KMS-11 (cell line): ENCODE data around the gene ANKRD34B.

Source experiments
- H2AFZ ChIP-seq: fragments of 200-600 bp; sonication (generic); 2 replicates; pipeline ENCODE4 v1.6.1; 2016; ENCODE audit warnings: antibody characterized with exemption, mixed run types, low read depth
- H3K27ac ChIP-seq: fragments of 200-600 bp; sonication (generic); 2 replicates; pipeline ENCODE4 v1.6.1; 2016; ENCODE audit warnings: mild to moderate bottlenecking, mixed run types
- H3K27me3 ChIP-seq: fragments of 200-600 bp; sonication (generic); 2 replicates; pipeline ENCODE4 v1.6.1; 2017; ENCODE audit warnings: mild to moderate bottlenecking, low read depth, mixed run types, moderate library complexity; ENCODE audit not compliant: insufficient read depth
- H3K36me3 ChIP-seq: fragments of 200-600 bp; sonication (generic); 2 replicates; pipeline ENCODE4 v1.6.1; 2017; ENCODE audit warnings: mild to moderate bottlenecking, mixed run types; ENCODE audit not compliant: insufficient read depth
- H3K4me1 ChIP-seq: fragments of 200-600 bp; sonication (generic); 2 replicates; pipeline ENCODE4 v1.6.1; 2016; ENCODE audit warnings: mild to moderate bottlenecking, low read depth, mixed run types; ENCODE audit not compliant: poor library complexity, severe bottlenecking
- H3K4me2 ChIP-seq: fragments of 200-600 bp; sonication (generic); 2 replicates; pipeline ENCODE4 v1.7.0; 2016; ENCODE audit warnings: mild to moderate bottlenecking, mixed run types
- H3K4me3 ChIP-seq: fragments of 200-600 bp; sonication (generic); IDR thresholded peaks from 2 replicates; pipeline ENCODE4 v1.6.1; 2017; ENCODE audit warnings: low read depth, low read length, mixed read lengths; ENCODE audit not compliant: insufficient read depth
- H3K79me2 ChIP-seq: fragments of 200-600 bp; sonication (generic); 2 replicates; pipeline ENCODE4 v1.6.1; 2016; ENCODE audit warnings: low read depth, mixed run types; ENCODE audit not compliant: insufficient read depth
- H3K9ac ChIP-seq: fragments of 200-600 bp; sonication (generic); 2 replicates; pipeline ENCODE4 v1.6.1; 2016; ENCODE audit warnings: mild to moderate bottlenecking, mixed run types
- H4K20me1 ChIP-seq: fragments of 200-600 bp; sonication (generic); 2 replicates; pipeline ENCODE4 v1.6.1; 2016; ENCODE audit warnings: mild to moderate bottlenecking, mixed run types; ENCODE audit not compliant: insufficient read depth
- TF ChIP-seq, protein P1 (sequence below): fragments of 200-600 bp; sonication (generic); conservative IDR thresholded peaks from 2 replicates; pipeline ENCODE4 v1.6.1; 2017; ENCODE audit warnings: low read depth, mild to moderate bottlenecking, antibody characterized with exemption, low read length, moderate library complexity, mixed read lengths

Gene ANKRD34B

DNA sequence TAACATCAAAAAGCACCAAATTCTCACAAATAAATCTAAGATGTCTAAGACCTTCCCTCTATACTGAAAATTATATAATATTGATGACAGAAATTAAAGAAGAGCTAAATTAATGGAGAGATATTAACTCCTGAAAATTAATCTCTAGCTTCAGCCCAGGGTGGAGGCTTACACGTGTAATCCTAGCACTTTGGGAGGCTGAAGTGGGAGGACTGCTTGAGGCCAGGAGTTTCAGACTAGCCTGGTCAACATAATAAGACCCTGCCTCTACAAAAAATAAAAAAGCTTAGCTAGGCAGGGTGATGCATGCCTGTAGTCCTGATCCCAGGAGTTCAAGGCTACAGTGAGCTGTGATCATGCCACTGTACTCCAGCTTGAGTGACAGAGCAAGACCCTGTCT is 39.6 kb upstream of the ANKRD34B start:
- Histone ChIP-seq H3K79me2 (no peaks in the 10 kb centered on the region), H3K4me2 (no peak overlapping the region), H3K4me3 (no peak overlapping the region), H2AFZ (no peak overlapping the region), H3K36me3 (no peaks in the 10 kb centered on the region), H3K4me1 (peaks cover 6% of the 10 kb centered on the region), H3K27me3 (no peaks in the 10 kb centered on the region), H3K9ac (no peak overlapping the region), H4K20me1 (no peaks in the 10 kb centered on the region), H3K27ac (no peak overlapping the region)
- TF ChIP-seq, protein P1, sequence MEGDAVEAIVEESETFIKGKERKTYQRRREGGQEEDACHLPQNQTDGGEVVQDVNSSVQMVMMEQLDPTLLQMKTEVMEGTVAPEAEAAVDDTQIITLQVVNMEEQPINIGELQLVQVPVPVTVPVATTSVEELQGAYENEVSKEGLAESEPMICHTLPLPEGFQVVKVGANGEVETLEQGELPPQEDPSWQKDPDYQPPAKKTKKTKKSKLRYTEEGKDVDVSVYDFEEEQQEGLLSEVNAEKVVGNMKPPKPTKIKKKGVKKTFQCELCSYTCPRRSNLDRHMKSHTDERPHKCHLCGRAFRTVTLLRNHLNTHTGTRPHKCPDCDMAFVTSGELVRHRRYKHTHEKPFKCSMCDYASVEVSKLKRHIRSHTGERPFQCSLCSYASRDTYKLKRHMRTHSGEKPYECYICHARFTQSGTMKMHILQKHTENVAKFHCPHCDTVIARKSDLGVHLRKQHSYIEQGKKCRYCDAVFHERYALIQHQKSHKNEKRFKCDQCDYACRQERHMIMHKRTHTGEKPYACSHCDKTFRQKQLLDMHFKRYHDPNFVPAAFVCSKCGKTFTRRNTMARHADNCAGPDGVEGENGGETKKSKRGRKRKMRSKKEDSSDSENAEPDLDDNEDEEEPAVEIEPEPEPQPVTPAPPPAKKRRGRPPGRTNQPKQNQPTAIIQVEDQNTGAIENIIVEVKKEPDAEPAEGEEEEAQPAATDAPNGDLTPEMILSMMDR = no peak

DNA sequence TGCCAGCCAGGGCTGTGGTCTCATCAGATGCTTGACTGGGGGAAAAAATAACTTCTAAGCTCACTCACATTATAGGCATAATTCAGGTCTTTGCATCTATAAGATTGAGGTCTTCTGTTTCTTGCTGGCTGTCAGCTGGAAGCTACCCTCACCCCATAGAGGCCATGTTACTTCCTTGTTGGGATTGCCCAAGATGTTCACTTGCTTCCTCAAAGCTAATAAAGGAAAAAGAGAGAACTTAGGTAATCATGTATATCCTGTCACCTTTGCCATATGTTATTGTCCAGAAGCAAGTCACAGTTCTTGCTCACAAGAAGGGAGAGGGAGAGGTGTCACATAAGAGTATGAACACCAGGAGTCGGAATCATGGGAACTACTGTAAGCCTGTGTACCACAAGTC is 38.7 kb upstream of the ANKRD34B start:
- H3K9ac ChIP-seq = no peak overlapping the region
- H2AFZ ChIP-seq = no peak overlapping the region
- H3K4me3 ChIP-seq = no peak overlapping the region
- no peak overlapping the region for H3K27ac ChIP-seq
- TF ChIP-seq, protein P1 = no peak
- peaks cover 6% of the 10 kb centered on the region for H3K4me1 ChIP-seq
- no peaks in the 10 kb centered on the region for H4K20me1 ChIP-seq
- H3K79me2 ChIP-seq = no peaks in the 10 kb centered on the region
- no peak overlapping the region for H3K4me2 ChIP-seq
- no peaks in the 10 kb centered on the region for H3K36me3 ChIP-seq
- no peaks in the 10 kb centered on the region for H3K27me3 ChIP-seq

DNA sequence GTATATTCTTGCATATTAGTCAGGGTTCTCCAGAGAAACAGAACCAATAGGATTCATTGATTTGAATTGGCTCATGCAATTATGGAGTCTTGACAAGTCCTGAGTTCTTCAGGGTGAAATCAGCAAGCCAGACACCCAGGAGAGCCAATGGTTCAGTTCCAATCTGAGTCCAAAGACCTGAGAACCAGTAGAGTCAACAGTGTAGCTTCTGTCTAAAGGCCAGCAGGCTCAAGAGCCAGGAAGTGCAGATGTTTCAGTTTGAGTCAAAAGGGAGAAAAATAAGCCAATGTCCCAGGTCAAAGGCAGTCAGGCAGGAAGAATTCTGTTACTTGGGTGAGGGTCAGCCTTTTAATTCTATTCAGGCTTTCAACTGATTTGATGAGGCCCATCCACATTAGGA is 37.8 kb upstream of the ANKRD34B start:
- H3K36me3 ChIP-seq = no peaks in the 10 kb centered on the region
- no peak overlapping the region for H3K27ac ChIP-seq
- H3K79me2 ChIP-seq = no peaks in the 10 kb centered on the region
- H4K20me1 ChIP-seq = no peaks in the 10 kb centered on the region
- no peak overlapping the region for H3K4me2 ChIP-seq
- H3K4me3 ChIP-seq = no peak overlapping the region
- no peak overlapping the region for H3K9ac ChIP-seq
- TF ChIP-seq, protein P1 = no peak
- no peaks in the 10 kb centered on the region for H3K27me3 ChIP-seq
- peaks cover 6% of the 10 kb centered on the region for H3K4me1 ChIP-seq
- no peak overlapping the region for H2AFZ ChIP-seq

DNA sequence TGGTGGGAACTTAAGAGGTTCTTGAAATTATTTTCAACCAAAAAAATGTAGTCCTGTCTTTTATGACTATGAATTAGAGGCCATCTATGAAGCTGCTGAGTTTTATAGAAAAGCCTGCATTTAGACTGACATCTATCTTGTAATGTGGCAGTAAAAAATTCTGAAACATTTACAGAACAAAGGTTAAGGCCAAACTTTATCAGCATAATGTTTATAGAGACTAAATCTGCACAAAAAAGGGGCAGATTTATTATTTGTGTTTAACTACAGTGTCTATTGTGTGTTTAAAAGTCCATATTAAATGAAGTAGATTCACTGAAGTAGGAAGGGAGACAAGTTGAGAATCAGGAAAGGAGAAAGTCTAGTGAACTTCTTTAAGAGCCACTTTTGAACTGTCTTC is 37.3 kb upstream of the ANKRD34B start:
- H3K79me2 ChIP-seq = no peaks in the 10 kb centered on the region
- no peak overlapping the region for H3K9ac ChIP-seq
- H3K27ac ChIP-seq = no peak overlapping the region
- no peaks in the 10 kb centered on the region for H3K27me3 ChIP-seq
- no peaks in the 10 kb centered on the region for H3K36me3 ChIP-seq
- no peak overlapping the region for H2AFZ ChIP-seq
- H3K4me1 ChIP-seq = peaks cover 6% of the 10 kb centered on the region
- H3K4me3 ChIP-seq = no peak overlapping the region
- TF ChIP-seq, protein P1 = no peak
- no peaks in the 10 kb centered on the region for H4K20me1 ChIP-seq
- no peak overlapping the region for H3K4me2 ChIP-seq
